CD4-positive, alpha-beta T cell (primary cell): ENCODE measurements around the gene PARVB. TPM values are rescaled to one million over a fixed set of nuclear protein-coding genes. Genes with fewer than 3 reads are reported as not detected.

ENCODE experiments used
- ATAC-seq: fragments of 200-7000 bp; cut with Tn5 transposase; one replicate; pipeline ENCODE4 v1.10.0; 2022; ENCODE audit warnings: mild to moderate bottlenecking; ENCODE audit not compliant: poor library complexity
- CTCF ChIA-PET: fragments of 350-600 bp; sonication (Branson Sonifier 250); formaldehyde crosslinking; loops from one replicate; lab custom pipeline; 2021; ENCODE audit warnings: antibody characterized with exemption, inconsistent platforms; lab: Charles Lee
- POLR2A ChIA-PET: fragments of 350-600 bp; sonication (Branson Sonifier 250); formaldehyde crosslinking; loops from one replicate; lab custom pipeline; 2021; ENCODE audit warnings: antibody characterized with exemption, inconsistent platforms; lab: Charles Lee
- DNase-seq, 14 experiments: peaks; one replicate each; pipeline ENCODE4 v3.0.0-alpha.2; 2013 to 2020; ENCODE audit warnings: mixed read lengths in 2 of 14
- H3K27ac ChIP-seq, 2 donors: one replicate each; pipeline versions ENCODE4 v1.5.1 to v1.7.0; 2013; ENCODE audit warnings: low read length in 2 of 2, low read depth in 1 of 2, mild to moderate bottlenecking in 1 of 2
- H3K27me3 ChIP-seq, 2 experiments: 1 replicate in 1 of 2; 2 replicates in 1 of 2; pipeline versions ENCODE4 v1.6.1 to v1.7.0; 2013; ENCODE audit warnings: low read length in 2 of 2, control low read depth in 1 of 2, mild to moderate bottlenecking in 1 of 2, moderate library complexity in 1 of 2; ENCODE audit not compliant: insufficient read depth in 2 of 2, control insufficient read depth in 1 of 2
- H3K36me3 ChIP-seq: one replicate; pipeline ENCODE4 v1.6.1; 2013; ENCODE audit warnings: low read length, control low read depth; ENCODE audit not compliant: insufficient read depth
- H3K4me1 ChIP-seq: one replicate; pipeline ENCODE4 v1.6.1; 2013; ENCODE audit warnings: low read length, control low read depth; ENCODE audit not compliant: insufficient read depth
- H3K4me3 ChIP-seq: one replicate; pipeline ENCODE4 v1.5.1; 2013; ENCODE audit warnings: mild to moderate bottlenecking, low read length, moderate library complexity
- H3K9me3 ChIP-seq, 2 experiments: 1 replicate in 1 of 2; 2 replicates in 1 of 2; pipeline versions ENCODE4 v1.6.1 to v1.7.0; 2013; ENCODE audit warnings: low read length in 2 of 2, mild to moderate bottlenecking in 2 of 2, control low read depth in 1 of 2, moderate library complexity in 1 of 2; ENCODE audit not compliant: control insufficient read depth in 1 of 2, insufficient read depth in 1 of 2
- H3K27ac Mint-ChIP-seq: one replicate; pipeline ENCODE4 v1.8.0; 2020; ENCODE audit warnings: mixed read lengths
- H3K27me3 Mint-ChIP-seq: one replicate; pipeline ENCODE4 v1.8.0; 2021; ENCODE audit warnings: mixed read lengths
- H3K36me3 Mint-ChIP-seq: one replicate; pipeline ENCODE4 v1.8.0; 2021; ENCODE audit warnings: low read depth, mixed read lengths
- H3K4me1 Mint-ChIP-seq: one replicate; pipeline ENCODE4 v1.8.0; 2021; ENCODE audit warnings: low read depth, mixed read lengths
- H3K4me3 Mint-ChIP-seq: one replicate; pipeline ENCODE4 v1.8.0; 2020; ENCODE audit warnings: mild to moderate bottlenecking, mixed read lengths
- H3K9me3 Mint-ChIP-seq: one replicate; pipeline ENCODE4 v1.8.0; 2020; ENCODE audit warnings: mixed read lengths
- CTCF ChIP-seq: fragments of 200-600 bp; IDR thresholded peaks from one replicate; pipeline ENCODE4 v1.8.0; 2022; ENCODE audit warnings: antibody characterized with exemption, mild to moderate bottlenecking
- intact Hi-C, 2 experiments: fragments of 100-400 bp; cut with DNase I in 1 of 2; cut with micrococcal nuclease in 1 of 2; formaldehyde crosslinking; loops; one replicate each; pipeline versions ENCODE4 v1.15.1 to v1.9.0; 2023 to 2025; cut with DNase I, micrococcal nuclease
- total RNA-seq, 174 experiments: library from RNA in 2 of 174; stranded (reverse) in 2 of 174; gene quantifications; one replicate each; pipeline ENCODE4 v1.2.3 and lab custom pipeline; 2021 to 2026

Gene PARVB
- total RNA-seq, 2 experiments from 2014 or later: 6.2 to 6.4 TPM

DNA sequence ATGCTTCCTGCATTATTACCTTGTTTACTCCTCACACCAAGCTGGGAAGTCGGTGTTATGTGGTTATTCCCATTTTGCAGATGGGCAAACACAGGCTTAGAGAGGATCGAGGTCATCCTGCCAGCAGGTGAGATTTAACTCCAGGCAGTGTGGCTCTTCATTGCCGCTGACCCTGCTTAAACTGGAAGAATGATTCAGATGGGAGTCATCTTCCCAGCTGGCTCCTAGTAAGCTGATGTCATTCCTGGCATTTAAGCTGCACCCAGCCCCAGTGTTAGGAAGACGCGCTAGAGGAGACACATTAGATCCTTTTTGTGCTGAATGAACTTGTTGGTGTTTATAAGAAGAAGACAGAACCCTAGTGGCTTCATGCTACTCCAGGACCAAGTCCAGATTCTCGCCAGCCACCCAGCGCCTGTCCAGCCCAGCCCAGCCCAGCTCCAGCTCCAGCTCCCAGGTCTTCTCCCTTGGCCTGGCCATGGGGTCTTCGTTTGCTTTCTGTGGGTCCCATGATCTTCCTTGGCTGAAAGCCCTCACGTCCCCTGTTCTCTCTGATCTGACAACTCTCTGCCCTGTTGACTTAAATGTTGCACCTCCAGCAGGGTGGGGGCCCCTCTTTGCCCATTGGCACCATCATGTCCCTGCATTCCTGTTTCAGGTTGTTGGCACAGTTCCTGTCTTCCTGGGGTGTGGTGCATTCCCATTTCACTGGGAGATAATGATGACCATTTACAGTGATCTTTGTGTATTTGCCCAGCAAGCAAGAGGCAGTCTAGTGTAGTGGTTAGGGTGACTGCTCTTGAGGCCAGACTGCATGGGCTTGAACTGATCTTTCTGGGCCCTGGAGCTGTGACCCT lies 13.6 kb downstream of the PARVB start:
- Mint-ChIP-seq H3K27ac (no peak overlapping the region), H3K4me1 (peaks cover 12% of the 10 kb centered on the region), H3K4me3 (no peak overlapping the region), H3K9me3 (no peaks in the 10 kb centered on the region), H3K36me3 (no peaks in the 10 kb centered on the region), H3K27me3 (peaks cover 5% of the 10 kb centered on the region)
- TF ChIP-seq CTCF: no peak
- ATAC-seq: no peak
- Histone ChIP-seq H3K27ac (no peak overlapping the region), H3K27me3 (no peaks in the 10 kb centered on the region), H3K9me3 (no peaks in the 10 kb centered on the region), H3K4me3 (no peak overlapping the region), H3K4me1 (peaks cover 4% of the 10 kb centered on the region), H3K36me3 (no peaks in the 10 kb centered on the region)
- ChIA-PET CTCF (no interaction called here), POLR2A (no interaction called here)
- DNase-seq: no peak
- intact Hi-C loops: no loop called here

DNA sequence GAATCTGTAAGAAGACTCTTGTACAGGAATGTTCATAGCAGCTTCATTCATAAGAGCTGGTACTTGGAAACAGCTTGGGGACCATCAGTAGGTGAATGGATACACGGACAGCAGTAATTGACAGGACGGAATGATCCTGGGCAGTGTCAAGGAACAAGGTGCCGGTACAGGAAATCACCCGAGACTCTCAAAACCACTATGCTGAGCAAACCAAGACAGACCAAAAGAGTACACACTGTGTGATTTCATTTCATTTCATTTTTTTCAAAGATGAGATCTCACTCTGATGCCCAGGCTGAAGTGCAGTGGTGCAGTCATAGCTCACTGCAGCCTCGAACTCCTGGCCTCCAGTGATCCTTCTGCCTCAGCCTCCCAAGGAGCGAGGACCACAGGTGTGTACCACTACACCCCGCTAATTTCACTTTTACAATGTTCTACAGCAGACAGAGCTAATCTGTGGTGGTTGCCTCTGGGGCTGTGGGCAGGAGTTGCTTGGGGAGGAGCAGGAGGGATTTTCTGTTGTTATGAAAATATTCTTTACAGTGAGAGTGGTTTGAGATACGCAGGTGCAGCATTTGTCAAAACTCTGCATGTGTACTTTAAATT lies 15.6 kb downstream of the PARVB start:
- ChIA-PET CTCF (no interaction called here), POLR2A (no interaction called here)
- Histone ChIP-seq H3K9me3 (no peaks in the 10 kb centered on the region), H3K27me3 (no peaks in the 10 kb centered on the region), H3K4me1 (peaks cover 4% of the 10 kb centered on the region), H3K36me3 (no peaks in the 10 kb centered on the region), H3K4me3 (no peak overlapping the region), H3K27ac (no peak overlapping the region)
- H3K36me3 Mint-ChIP-seq: no peaks in the 10 kb centered on the region
- DNase-seq (no peak), ATAC-seq (no peak)
- no peak for TF ChIP-seq CTCF
- peaks cover 15% of the 10 kb centered on the region for H3K4me1 Mint-ChIP-seq
- H3K27me3 Mint-ChIP-seq: peaks cover 5% of the 10 kb centered on the region
- H3K27ac Mint-ChIP-seq: no peak overlapping the region
- intact Hi-C loops: no loop called here
- H3K4me3 Mint-ChIP-seq: no peak overlapping the region
- H3K9me3 Mint-ChIP-seq: no peaks in the 10 kb centered on the region

DNA sequence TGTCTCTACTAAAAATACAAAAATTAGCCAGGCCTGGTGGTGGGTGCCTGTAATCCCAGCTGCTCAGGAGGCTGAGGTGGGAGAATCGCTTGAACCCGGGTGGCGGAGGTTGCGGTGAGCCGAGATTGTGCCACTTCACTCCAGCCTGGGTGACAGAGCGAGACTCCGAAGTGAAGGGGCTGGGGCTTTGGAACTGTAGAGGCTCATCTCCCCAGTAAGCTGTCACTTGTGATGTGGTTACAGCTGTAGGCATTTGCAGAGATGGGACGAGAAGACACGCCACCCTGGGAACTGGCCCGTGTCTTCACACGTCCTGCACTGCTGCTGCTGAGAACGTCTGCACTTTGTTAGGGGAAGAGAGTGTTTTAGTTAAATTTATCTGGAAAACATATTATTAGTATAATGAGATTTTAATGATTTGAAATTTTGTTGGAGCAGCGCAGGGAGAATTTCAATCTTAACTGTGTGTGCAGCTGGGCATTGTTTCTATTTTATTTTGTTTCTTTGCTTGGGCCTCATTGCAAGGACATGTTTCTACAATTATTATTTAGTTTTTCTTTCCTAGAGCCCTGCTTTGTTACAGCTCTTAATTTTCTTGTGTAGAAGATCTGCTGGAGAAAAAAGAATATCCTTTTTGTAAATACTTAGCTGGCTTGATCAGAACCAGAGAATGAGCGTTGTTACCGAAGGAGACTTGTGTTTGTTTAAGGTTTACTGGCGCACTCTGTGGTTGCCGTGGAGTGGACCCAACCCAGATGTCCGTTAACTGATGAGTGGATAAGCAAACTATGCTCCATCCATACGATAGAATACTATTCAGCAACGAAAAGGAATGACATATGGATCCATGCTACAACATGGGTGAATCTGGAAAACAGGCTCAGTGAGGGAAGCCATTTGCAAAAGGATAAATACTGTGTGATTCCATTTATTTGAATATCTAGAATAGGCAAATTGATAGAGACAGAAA lies 18.4 kb downstream of the PARVB start:
- no peak overlapping the region for H3K27ac Mint-ChIP-seq
- intact Hi-C loops: no loop called here
- peaks cover 15% of the 10 kb centered on the region for H3K4me1 Mint-ChIP-seq
- CTCF ChIA-PET: no interaction called here
- H3K9me3 Mint-ChIP-seq: no peaks in the 10 kb centered on the region
- POLR2A ChIA-PET: interaction anchor here (0.7 kb wide), 1 partner anchor 13 kb away, joined by 3 read pairs; no protein-coding TSS in a partner anchor
- ATAC-seq (no peak), DNase-seq (no peak)
- Histone ChIP-seq H3K27ac (no peak overlapping the region), H3K27me3 (no peaks in the 10 kb centered on the region), H3K4me3 (no peak overlapping the region), H3K4me1 (peaks cover 4% of the 10 kb centered on the region), H3K9me3 (no peaks in the 10 kb centered on the region), H3K36me3 (no peaks in the 10 kb centered on the region)
- H3K36me3 Mint-ChIP-seq: no peaks in the 10 kb centered on the region
- TF ChIP-seq CTCF: no peak
- no peak overlapping the region for H3K4me3 Mint-ChIP-seq
- H3K27me3 Mint-ChIP-seq: peaks cover 5% of the 10 kb centered on the region
